MCF 10A (cell line): ENCODE data around the gene CELSR1. TPM values are rescaled to one million over a fixed set of nuclear protein-coding genes. Genes with fewer than 3 reads are reported as not detected.

Experiments
- BruUV-seq: library from RNA; stranded (reverse); fragments of 400-500 nt; replicated peaks from 2 replicates; lab custom pipeline; 2021; lab: Mats Ljungman, UMichigan
- CTCF ChIA-PET: fragments of 300-600 bp; sonication (Branson Sonifier 250); formaldehyde crosslinking; extraction: SDS; loops from one replicate; lab custom pipeline; 2021; ENCODE audit warnings: antibody characterized with exemption, inconsistent platforms; lab: Yijun Ruan, JAX
- POLR2A ChIA-PET: fragments of 300-600, 350-650 bp; sonication (Branson Sonifier 250); formaldehyde crosslinking; extraction: SDS; loops from one replicate; lab custom pipeline; 2020; ENCODE audit warnings: antibody characterized with exemption, inconsistent platforms; lab: Yijun Ruan, JAX
- DNase-seq: peaks from one replicate; pipeline ENCODE4 v3.0.0-alpha.2; 2018; ENCODE audit not compliant: unreplicated experiment
- H3K27ac Mint-ChIP-seq: one replicate; pipeline ENCODE4 v1.8.0; 2022; ENCODE audit warnings: mild to moderate bottlenecking, low read depth, mixed read lengths; ENCODE audit not compliant: unreplicated experiment
- H3K27me3 Mint-ChIP-seq: one replicate; pipeline ENCODE4 v1.8.0; 2022; ENCODE audit warnings: mixed read lengths; ENCODE audit not compliant: insufficient read depth, unreplicated experiment
- H3K36me3 Mint-ChIP-seq: one replicate; pipeline ENCODE4 v1.8.0; 2022; ENCODE audit warnings: mild to moderate bottlenecking, moderate library complexity, mixed read lengths; ENCODE audit not compliant: insufficient read depth, unreplicated experiment
- H3K4me1 Mint-ChIP-seq: one replicate; pipeline ENCODE4 v1.8.0; 2022; ENCODE audit warnings: mixed read lengths; ENCODE audit not compliant: insufficient read depth, unreplicated experiment
- H3K4me3 Mint-ChIP-seq: one replicate; pipeline ENCODE4 v1.8.0; 2022; ENCODE audit warnings: mild to moderate bottlenecking, moderate library complexity, mixed read lengths; ENCODE audit not compliant: unreplicated experiment
- H3K9me3 Mint-ChIP-seq: one replicate; pipeline ENCODE4 v1.8.0; 2022; ENCODE audit warnings: mixed read lengths; ENCODE audit not compliant: unreplicated experiment
- intact Hi-C: fragments of 100-400 bp; cut with micrococcal nuclease; formaldehyde crosslinking; loops from 2 replicates; pipeline ENCODE4 v1.14.1; 2022
- total RNA-seq: library from RNA; stranded (reverse); gene quantifications from 2 replicates; pipeline ENCODE4 v1.2.3, GENCODE V29; 2022
- TF ChIP-seq, protein P1 (sequence below): fragments of 200-600 bp; IDR thresholded peaks from one replicate; pipeline ENCODE4 v1.8.0; 2022; ENCODE audit warnings: antibody characterized with exemption, mild to moderate bottlenecking; ENCODE audit not compliant: unreplicated experiment

Gene CELSR1
- total RNA-seq, 1 experiment from 2014 or later: 49.1 TPM

DNA sequence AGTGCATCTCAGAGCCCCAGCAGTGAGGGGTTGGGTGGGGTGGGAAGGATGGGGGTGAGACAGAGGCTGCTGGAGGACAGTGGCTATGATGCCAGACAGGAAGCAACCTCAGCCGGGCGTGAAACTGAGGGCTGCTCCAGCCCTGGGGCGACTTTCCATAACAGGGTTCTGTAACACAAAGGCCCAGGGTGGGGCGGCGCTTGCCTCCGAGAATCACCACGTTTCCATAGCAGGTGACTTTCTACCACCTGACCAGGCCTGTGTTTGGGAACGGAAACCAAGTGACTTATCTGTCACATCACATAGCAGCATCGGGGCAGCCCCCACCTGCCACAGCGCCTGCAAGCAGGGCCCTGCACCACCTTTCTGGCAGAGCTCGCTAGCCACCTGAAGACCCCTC is 116.2 kb downstream of the CELSR1 start:
- CTCF ChIA-PET: interaction anchor here (0.6 kb wide), 1 partner anchor 59 kb away, joined by 3 read pairs; no protein-coding TSS in a partner anchor
- BruUV-seq: no TSS peak
- no peak for DNase-seq
- H3K36me3 Mint-ChIP-seq: peaks cover 6% of the 10 kb centered on the region
- H3K27ac Mint-ChIP-seq: no peak overlapping the region
- TF ChIP-seq, protein P1, sequence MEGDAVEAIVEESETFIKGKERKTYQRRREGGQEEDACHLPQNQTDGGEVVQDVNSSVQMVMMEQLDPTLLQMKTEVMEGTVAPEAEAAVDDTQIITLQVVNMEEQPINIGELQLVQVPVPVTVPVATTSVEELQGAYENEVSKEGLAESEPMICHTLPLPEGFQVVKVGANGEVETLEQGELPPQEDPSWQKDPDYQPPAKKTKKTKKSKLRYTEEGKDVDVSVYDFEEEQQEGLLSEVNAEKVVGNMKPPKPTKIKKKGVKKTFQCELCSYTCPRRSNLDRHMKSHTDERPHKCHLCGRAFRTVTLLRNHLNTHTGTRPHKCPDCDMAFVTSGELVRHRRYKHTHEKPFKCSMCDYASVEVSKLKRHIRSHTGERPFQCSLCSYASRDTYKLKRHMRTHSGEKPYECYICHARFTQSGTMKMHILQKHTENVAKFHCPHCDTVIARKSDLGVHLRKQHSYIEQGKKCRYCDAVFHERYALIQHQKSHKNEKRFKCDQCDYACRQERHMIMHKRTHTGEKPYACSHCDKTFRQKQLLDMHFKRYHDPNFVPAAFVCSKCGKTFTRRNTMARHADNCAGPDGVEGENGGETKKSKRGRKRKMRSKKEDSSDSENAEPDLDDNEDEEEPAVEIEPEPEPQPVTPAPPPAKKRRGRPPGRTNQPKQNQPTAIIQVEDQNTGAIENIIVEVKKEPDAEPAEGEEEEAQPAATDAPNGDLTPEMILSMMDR: no peak
- POLR2A ChIA-PET: no interaction called here
- peaks cover 10% of the 10 kb centered on the region for H3K9me3 Mint-ChIP-seq
- H3K27me3 Mint-ChIP-seq: no peaks in the 10 kb centered on the region
- intact Hi-C loops: no loop called here
- no peak overlapping the region for H3K4me3 Mint-ChIP-seq
- H3K4me1 Mint-ChIP-seq: no peaks in the 10 kb centered on the region

DNA sequence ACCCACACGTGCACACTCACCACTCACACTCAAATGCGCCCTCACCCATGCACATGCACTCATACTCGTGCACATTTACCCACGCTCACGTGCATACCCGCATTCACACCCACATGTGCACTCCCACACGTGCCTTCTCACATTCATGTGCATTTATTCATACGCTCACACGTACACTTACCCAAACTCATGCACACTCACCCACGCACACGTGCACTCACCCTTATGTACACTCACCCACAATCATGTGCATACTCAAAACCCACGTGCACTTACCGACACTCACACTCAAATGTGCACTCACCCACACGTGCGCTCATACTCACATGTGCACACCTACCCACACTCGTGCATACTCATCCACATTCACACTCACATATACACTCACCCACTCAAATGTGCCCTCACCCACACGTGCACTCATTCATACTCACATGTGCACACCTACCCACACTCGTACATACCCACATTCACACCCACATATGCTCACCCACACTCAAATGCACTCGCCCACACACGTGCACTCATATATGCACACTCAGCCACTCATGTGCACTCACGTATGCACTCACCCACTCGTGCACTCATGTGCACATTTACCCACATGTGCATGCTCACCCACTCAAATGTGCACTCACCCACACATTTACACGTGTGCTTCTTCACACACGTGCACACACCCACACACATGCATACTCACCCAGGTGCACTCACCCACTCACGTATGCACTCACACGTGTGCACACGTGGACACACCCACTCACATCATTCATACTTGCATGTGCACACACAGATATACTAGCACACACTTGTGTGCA is 117.5 kb downstream of the CELSR1 start:
- no peak overlapping the region for H3K4me3 Mint-ChIP-seq
- no peaks in the 10 kb centered on the region for H3K4me1 Mint-ChIP-seq
- H3K27me3 Mint-ChIP-seq: no peaks in the 10 kb centered on the region
- H3K9me3 Mint-ChIP-seq: no peaks in the 10 kb centered on the region
- TF ChIP-seq, protein P1: no peak
- no TSS peak for BruUV-seq
- ChIA-PET POLR2A (no interaction called here), CTCF (interaction anchor here (0.6 kb wide), 1 partner anchor 49 kb away, joined by 3 read pairs; no protein-coding TSS in a partner anchor)
- H3K27ac Mint-ChIP-seq: no peak overlapping the region
- no peak for DNase-seq
- intact Hi-C loops: no loop called here
- H3K36me3 Mint-ChIP-seq: peaks cover 13% of the 10 kb centered on the region

- TF ChIP-seq, protein P1: no peak
- Mint-ChIP-seq H3K4me3 (no peak overlapping the region), H3K27ac (no peak overlapping the region), H3K36me3 (peaks cover 13% of the 10 kb centered on the region), H3K4me1 (no peaks in the 10 kb centered on the region), H3K9me3 (no peaks in the 10 kb centered on the region), H3K27me3 (no peaks in the 10 kb centered on the region)
- CTCF ChIA-PET: interaction anchor here (0.6 kb wide), 1 partner anchor 11 kb away, joined by 3 read pairs; no protein-coding TSS in a partner anchor
- BruUV-seq: no TSS peak
- DNase-seq: no peak
- POLR2A ChIA-PET: interaction anchor here (1.2 kb wide), 1 partner anchor 11 kb away, joined by 3 read pairs; no protein-coding TSS in a partner anchor
- intact Hi-C loops: no loop called here
Measured at GRCh38 chr22:46418827-46419226, 118.6 kb downstream of the CELSR1 start.

DNA sequence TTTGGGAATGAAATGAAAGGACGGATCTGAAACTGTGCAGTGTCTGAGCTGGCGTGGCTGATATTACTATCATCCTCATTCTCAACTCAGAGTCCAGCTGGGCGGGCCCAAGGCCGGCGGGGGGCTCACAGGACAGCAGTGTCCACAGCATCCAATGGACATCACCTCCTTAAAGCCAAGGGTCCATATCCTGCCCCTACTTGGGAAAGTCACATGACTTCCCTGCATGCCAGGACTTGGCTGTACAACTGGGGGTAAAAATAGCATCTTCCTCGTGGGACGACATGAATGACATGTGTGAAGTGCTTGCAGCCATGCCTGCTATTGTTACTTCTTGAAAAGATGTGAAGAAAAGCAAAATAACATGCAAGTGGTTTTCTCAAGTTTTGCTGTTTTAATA is 119.7 kb downstream of the CELSR1 start:
- POLR2A ChIA-PET: no interaction called here
- BruUV-seq: no TSS peak
- Mint-ChIP-seq H3K36me3 (peaks cover 13% of the 10 kb centered on the region), H3K4me3 (no peak overlapping the region), H3K27me3 (no peaks in the 10 kb centered on the region), H3K9me3 (no peaks in the 10 kb centered on the region), H3K27ac (no peak overlapping the region), H3K4me1 (no peaks in the 10 kb centered on the region)
- intact Hi-C loops: no loop called here
- DNase-seq: no peak
- TF ChIP-seq, protein P1: no peak
- CTCF ChIA-PET: no interaction called here
